ENCODE measurements around the gene C4orf36. TPM values are rescaled to one million over a fixed set of nuclear protein-coding genes. Genes with fewer than 3 reads are reported as not detected.

The C4orf36 gene
- total RNA-seq, 1 donor from 2014 or later, result not detected

GRCh38 chr4:86870442-86871069 is 21.7 kb downstream of the C4orf36 start:
- Histone ChIP-seq H3K27me3 (ENCODE audit: insufficient read depth, low read length) (no peaks in the 10 kb centered on the region), H3K27ac (ENCODE audit: low read depth, low read length) (no peak overlapping the region), H4K20me1 (ENCODE audit: insufficient read depth, low read length) (no peaks in the 10 kb centered on the region), H3K36me3 (ENCODE audit: insufficient read depth, low read length) (no peaks in the 10 kb centered on the region), H3K9me3 (ENCODE audit: insufficient read depth, low read depth, low read length) (no peaks in the 10 kb centered on the region), H3K4me1 (ENCODE audit: insufficient read depth, low read length) (no peaks in the 10 kb centered on the region), H3K9ac (ENCODE audit: low read length) (no peak overlapping the region), H2AFZ (ENCODE audit: low read depth, low read length) (no peak overlapping the region), H3K4me2 (ENCODE audit: low read length) (no peak overlapping the region), H3K79me2 (ENCODE audit: insufficient read depth, low read length) (no peaks in the 10 kb centered on the region), H3K4me3 (ENCODE audit: insufficient read depth, low read depth, low read length) (no peak overlapping the region)
- no peaks in the 10 kb centered on the region for H3K4me1 Mint-ChIP-seq (ENCODE audit: low read depth, unreplicated experiment)
- H3K36me3 Mint-ChIP-seq (ENCODE audit: low read depth, unreplicated experiment), result no peaks in the 10 kb centered on the region
- no peak for TF ChIP-seq EZH2 (IDR thresholded peaks at IDR 0.05; ENCODE audit: insufficient read depth, low read length)
- no peak for TF ChIP-seq CTCF (IDR thresholded peaks at IDR 0.05; ENCODE audit: insufficient read depth, low read depth, low read length)
- peaks cover 2% of the 10 kb centered on the region for H3K9me3 Mint-ChIP-seq (ENCODE audit: unreplicated experiment)
- DNase-seq (ENCODE audit: low read depth) (no peak), FAIRE-seq (no peak)
- no peak overlapping the region for H3K27ac Mint-ChIP-seq (ENCODE audit: unreplicated experiment)
- no peak overlapping the region for H3K4me3 Mint-ChIP-seq (ENCODE audit: unreplicated experiment)
- H3K27me3 Mint-ChIP-seq (ENCODE audit: low read depth, unreplicated experiment), result no peaks in the 10 kb centered on the region

- Histone ChIP-seq H3K27me3 (ENCODE audit: insufficient read depth, low read length) (no peaks in the 10 kb centered on the region), H3K27ac (ENCODE audit: low read depth, low read length) (no peak overlapping the region), H3K4me1 (ENCODE audit: insufficient read depth, low read length) (no peaks in the 10 kb centered on the region), H3K79me2 (ENCODE audit: insufficient read depth, low read length) (no peaks in the 10 kb centered on the region), H4K20me1 (ENCODE audit: insufficient read depth, low read length) (no peaks in the 10 kb centered on the region), H3K4me2 (ENCODE audit: low read length) (no peak overlapping the region), H3K9me3 (ENCODE audit: insufficient read depth, low read depth, low read length) (no peaks in the 10 kb centered on the region), H3K4me3 (ENCODE audit: insufficient read depth, low read depth, low read length) (no peak overlapping the region), H3K9ac (ENCODE audit: low read length) (no peak overlapping the region), H2AFZ (ENCODE audit: low read depth, low read length) (no peak overlapping the region), H3K36me3 (ENCODE audit: insufficient read depth, low read length) (no peaks in the 10 kb centered on the region)
- H3K4me1 Mint-ChIP-seq (ENCODE audit: low read depth, unreplicated experiment), result peaks cover 12% of the 10 kb centered on the region
- no peaks in the 10 kb centered on the region for H3K36me3 Mint-ChIP-seq (ENCODE audit: low read depth, unreplicated experiment)
- peaks cover 2% of the 10 kb centered on the region for H3K27me3 Mint-ChIP-seq (ENCODE audit: low read depth, unreplicated experiment)
- TF ChIP-seq EZH2 (IDR thresholded peaks at IDR 0.05; ENCODE audit: insufficient read depth, low read length) (no peak), CTCF (IDR thresholded peaks at IDR 0.05; ENCODE audit: insufficient read depth, low read depth, low read length) (no peak)
- H3K27ac Mint-ChIP-seq (ENCODE audit: unreplicated experiment), result no peak overlapping the region
- peak overlapping the region; percentile 0 for H3K4me3 Mint-ChIP-seq (ENCODE audit: unreplicated experiment)
- FAIRE-seq (no peak), DNase-seq (ENCODE audit: low read depth) (no peak)
- no peaks in the 10 kb centered on the region for H3K9me3 Mint-ChIP-seq (ENCODE audit: unreplicated experiment)
Observed at GRCh38 chr4:86857341-86858052, 34.7 kb downstream of the C4orf36 start.

GRCh38 chr4:86856896-86857295 is 35.3 kb downstream of the C4orf36 start:
- Histone ChIP-seq H3K27ac (ENCODE audit: low read depth, low read length) (no peak overlapping the region), H4K20me1 (ENCODE audit: insufficient read depth, low read length) (no peaks in the 10 kb centered on the region), H3K36me3 (ENCODE audit: insufficient read depth, low read length) (no peaks in the 10 kb centered on the region), H3K79me2 (ENCODE audit: insufficient read depth, low read length) (no peaks in the 10 kb centered on the region), H3K27me3 (ENCODE audit: insufficient read depth, low read length) (no peaks in the 10 kb centered on the region), H3K4me2 (ENCODE audit: low read length) (no peak overlapping the region), H2AFZ (ENCODE audit: low read depth, low read length) (no peak overlapping the region), H3K9me3 (ENCODE audit: insufficient read depth, low read depth, low read length) (no peaks in the 10 kb centered on the region), H3K4me3 (ENCODE audit: insufficient read depth, low read depth, low read length) (no peak overlapping the region), H3K9ac (ENCODE audit: low read length) (no peak overlapping the region), H3K4me1 (ENCODE audit: insufficient read depth, low read length) (no peaks in the 10 kb centered on the region)
- H3K4me1 Mint-ChIP-seq (ENCODE audit: low read depth, unreplicated experiment), result peaks cover 12% of the 10 kb centered on the region
- FAIRE-seq, result no peak
- no peak overlapping the region for H3K27ac Mint-ChIP-seq (ENCODE audit: unreplicated experiment)
- no peak for TF ChIP-seq EZH2 (IDR thresholded peaks at IDR 0.05; ENCODE audit: insufficient read depth, low read length)
- no peak for TF ChIP-seq CTCF (IDR thresholded peaks at IDR 0.05; ENCODE audit: insufficient read depth, low read depth, low read length)
- no peaks in the 10 kb centered on the region for H3K9me3 Mint-ChIP-seq (ENCODE audit: unreplicated experiment)
- peaks cover 2% of the 10 kb centered on the region for H3K27me3 Mint-ChIP-seq (ENCODE audit: low read depth, unreplicated experiment)
- no peak for DNase-seq (ENCODE audit: low read depth)
- H3K36me3 Mint-ChIP-seq (ENCODE audit: low read depth, unreplicated experiment), result no peaks in the 10 kb centered on the region
- no peak overlapping the region for H3K4me3 Mint-ChIP-seq (ENCODE audit: unreplicated experiment)

Data from astrocyte (in vitro differentiated cells and primary cell).